HG03460 (cell line): Measurements from ENCODE around the gene PHAF1.

Experiments used
- ATAC-seq: cut with Tn5 transposase; IDR thresholded peaks from one replicate; pipeline ENCODE4 v1.9.1; 2021; ENCODE audit not compliant: unreplicated experiment

Gene PHAF1

GRCh38 chr16:67162506-67163163 is 52.9 kb downstream of the PHAF1 start:
- ATAC-seq = no peak

- ATAC-seq = no peak
Measured at GRCh38 chr16:67163164-67163998, 53.6 kb downstream of the PHAF1 start.

GRCh38 chr16:67163999-67164558 is 54.3 kb downstream of the PHAF1 start:
- ATAC-seq = no peak

- no peak for ATAC-seq
Measured at GRCh38 chr16:67164599-67165061, 54.9 kb downstream of the PHAF1 start, which contains the start of gene HSF4. TSS of gene HSF4 (plus strand) at chr16:67164745. CDS start at chr16:67164812, 67 bp downstream.

GRCh38 chr16:67165121-67166078 is 55.7 kb downstream of the PHAF1 start:
- ATAC-seq = no peak

- no peak for ATAC-seq
Measured at GRCh38 chr16:67166110-67166547, 56.4 kb downstream of the PHAF1 start.

GRCh38 chr16:67166598-67167168 is 56.9 kb downstream of the PHAF1 start:
- ATAC-seq = no peak

- no peak for ATAC-seq
Measured at GRCh38 chr16:67167588-67167987, 57.8 kb downstream of the PHAF1 start.

GRCh38 chr16:67169011-67169451 is 59.3 kb downstream of the PHAF1 start:
- no peak for ATAC-seq

GRCh38 chr16:67169642-67170167 is 60.0 kb downstream of the PHAF1 start:
- no peak for ATAC-seq

GRCh38 chr16:67170168-67170948 is 60.6 kb downstream of the PHAF1 start, which contains the start of gene NOL3:
TSS of gene NOL3 (plus strand) at chr16:67170538.
- ATAC-seq = peak; percentile 45

GRCh38 chr16:67170949-67171649 is 61.4 kb downstream of the PHAF1 start:
- ATAC-seq = peak; percentile 8

- ATAC-seq = no peak
Measured at GRCh38 chr16:67173323-67173722, 63.6 kb downstream of the PHAF1 start.

GRCh38 chr16:67173808-67174705 is 64.3 kb downstream of the PHAF1 start:
- peak; percentile 38 for ATAC-seq

GRCh38 chr16:67174706-67175231 is 65.0 kb downstream of the PHAF1 start:
- no peak for ATAC-seq

GRCh38 chr16:67176662-67177061 is 66.9 kb downstream of the PHAF1 start:
- no peak for ATAC-seq
